Panc1 (cell line): ENCODE results near the gene APMAP. TPM values are rescaled to one million over a fixed set of nuclear protein-coding genes. Genes with fewer than 3 reads are reported as not detected.

Experiments used
- ATAC-seq: fragments of 200-7000 bp; cut with Tn5 transposase; 2 replicates; pipeline ENCODE4 v1.9.1; 2020; ENCODE audit warnings: mild to moderate bottlenecking, moderate library complexity
- BruUV-seq: library from RNA; stranded (reverse); fragments of 400-500 nt; replicated peaks from 2 replicates; lab custom pipeline; 2021; lab: Mats Ljungman, UMichigan
- CTCF ChIA-PET: fragments of 300-600 bp; sonication (Branson Sonifier 250); formaldehyde crosslinking; loops from one replicate; lab custom pipeline; 2022; ENCODE audit warnings: antibody characterized with exemption; lab: Charles Lee
- POLR2A ChIA-PET: fragments of 300-600 bp; sonication (Branson Sonifier 250); formaldehyde crosslinking; loops from one replicate; lab custom pipeline; 2022; ENCODE audit warnings: antibody characterized with exemption; lab: Charles Lee
- DNase-seq: peaks from one replicate; pipeline ENCODE4 v3.0.0-alpha.2; 2010; ENCODE audit warnings: low read depth, low spot score
- H3K27ac ChIP-seq: 2 replicates; pipeline ENCODE4 v1.5.1; 2011; ENCODE audit warnings: mild to moderate bottlenecking, low read length, inconsistent platforms
- H3K27me3 ChIP-seq: fragments of 200-500 bp; sonication (Bioruptor generic); 2 replicates; pipeline ENCODE4 v1.6.0; 2014; ENCODE audit warnings: low read length, inconsistent platforms; ENCODE audit not compliant: control insufficient read depth, insufficient read depth
- H3K36me3 ChIP-seq: fragments of 200-500 bp; sonication (Bioruptor generic); 2 replicates; pipeline ENCODE4 v1.5.1; 2014; ENCODE audit warnings: inconsistent platforms, mild to moderate bottlenecking, low read length, moderate library complexity; ENCODE audit not compliant: control insufficient read depth, insufficient read depth
- H3K4me1 ChIP-seq: 2 replicates; pipeline ENCODE4 v1.5.1; 2011; ENCODE audit warnings: inconsistent platforms, mild to moderate bottlenecking, low read length, moderate library complexity; ENCODE audit not compliant: control insufficient read depth, insufficient read depth
- H3K4me3 ChIP-seq, 2 experiments: 2 replicates each; pipeline ENCODE4 v1.5.1; 2011 to 2012; ENCODE audit warnings: low read depth in 2 of 2, low read length in 2 of 2, mild to moderate bottlenecking in 2 of 2, inconsistent platforms in 1 of 2, moderate library complexity in 1 of 2
- H3K9me3 ChIP-seq: fragments of 200-500 bp; sonication (Bioruptor generic); 2 replicates; pipeline ENCODE4 v1.5.1; 2014; ENCODE audit warnings: low read depth, mild to moderate bottlenecking, inconsistent platforms, low read length, moderate library complexity; ENCODE audit not compliant: control insufficient read depth, insufficient read depth
- CTCF ChIP-seq: fragments of 450-650 bp; IDR thresholded peaks from 2 replicates; pipeline ENCODE4 v1.5.1; 2017; ENCODE audit warnings: mild to moderate bottlenecking
- POLR2AphosphoS5 ChIP-seq: IDR thresholded peaks from 2 replicates; pipeline ENCODE4 v1.6.1; 2012; ENCODE audit warnings: mild to moderate bottlenecking, low read depth, low read length, moderate library complexity
- SIN3A ChIP-seq: IDR thresholded peaks from 2 replicates; pipeline ENCODE4 v1.6.1; 2012; ENCODE audit warnings: low read depth, mild to moderate bottlenecking, low read length, moderate library complexity, borderline replicate concordance; ENCODE audit not compliant: insufficient read depth
- TCF7L2 ChIP-seq: IDR thresholded peaks from 2 replicates; pipeline ENCODE4 v1.6.1; 2011; ENCODE audit warnings: mild to moderate bottlenecking, low read depth, low read length, inconsistent platforms
- in situ Hi-C: cut with HindIII; loops from 2 replicates; pipeline ENCODE4 v1.10.0; 2016; ENCODE audit warnings: low sequenced_read_pairs, low pct_unique_long_range_greater_than_20kb
- intact Hi-C: fragments of 100-400 bp; cut with micrococcal nuclease; formaldehyde crosslinking; loops from one replicate; pipeline ENCODE4 v1.10.0; 2022; ENCODE audit not compliant: unreplicated experiment
- total RNA-seq: library from RNA; stranded (reverse); gene quantifications from one replicate; pipeline ENCODE4 v1.2.1, GENCODE V29; 2021; ENCODE audit not compliant: unreplicated experiment
- TF ChIP-seq, protein P1 (sequence below), 2 experiments: IDR thresholded peaks; 2 replicates each; pipeline ENCODE4 v1.6.1; 2011 to 2012; ENCODE audit warnings: low read depth in 2 of 2, control low read depth in 1 of 2, low read length in 1 of 2, mild to moderate bottlenecking in 1 of 2, moderate library complexity in 1 of 2; ENCODE audit not compliant: insufficient read depth in 1 of 2

Gene APMAP
- total RNA-seq, 1 experiment from 2014 or later: 165 TPM

DNA sequence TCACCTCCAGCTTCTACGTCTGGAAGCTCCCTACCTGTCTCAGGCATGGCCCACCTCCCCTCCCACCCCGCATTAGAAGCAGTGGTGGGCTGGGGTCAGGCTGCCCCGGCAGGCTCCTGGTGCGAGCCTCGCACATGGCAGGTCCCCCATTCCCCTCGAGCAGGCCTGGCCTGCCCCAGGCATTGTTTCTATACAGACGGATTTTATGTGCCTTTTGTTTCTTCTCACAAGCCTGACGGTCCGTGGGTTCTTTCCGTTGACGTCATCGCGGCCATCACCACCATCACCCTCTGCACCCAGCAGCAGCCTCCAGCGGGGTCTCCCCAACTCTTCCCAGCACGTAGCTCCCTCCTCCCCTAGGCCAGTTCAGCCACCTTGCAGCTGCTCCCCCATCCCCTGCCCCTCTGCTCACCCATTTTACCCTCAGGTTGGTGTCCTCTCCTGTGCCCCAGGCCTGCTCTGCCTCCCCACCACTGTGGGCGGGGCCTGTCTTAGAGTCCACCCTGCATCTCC is 38.9 kb downstream of the APMAP start:
- H3K27ac ChIP-seq: no peak overlapping the region
- in situ Hi-C loops (no loop called here), intact Hi-C loops (no loop called here)
- ChIA-PET CTCF (no interaction called here), POLR2A (no interaction called here)
- H3K4me1 ChIP-seq: peaks cover 3% of the 10 kb centered on the region; the same call in 1 of the 2 replicates
- DNase-seq (no peak), ATAC-seq (no peak)
- TF ChIP-seq, protein P1, sequence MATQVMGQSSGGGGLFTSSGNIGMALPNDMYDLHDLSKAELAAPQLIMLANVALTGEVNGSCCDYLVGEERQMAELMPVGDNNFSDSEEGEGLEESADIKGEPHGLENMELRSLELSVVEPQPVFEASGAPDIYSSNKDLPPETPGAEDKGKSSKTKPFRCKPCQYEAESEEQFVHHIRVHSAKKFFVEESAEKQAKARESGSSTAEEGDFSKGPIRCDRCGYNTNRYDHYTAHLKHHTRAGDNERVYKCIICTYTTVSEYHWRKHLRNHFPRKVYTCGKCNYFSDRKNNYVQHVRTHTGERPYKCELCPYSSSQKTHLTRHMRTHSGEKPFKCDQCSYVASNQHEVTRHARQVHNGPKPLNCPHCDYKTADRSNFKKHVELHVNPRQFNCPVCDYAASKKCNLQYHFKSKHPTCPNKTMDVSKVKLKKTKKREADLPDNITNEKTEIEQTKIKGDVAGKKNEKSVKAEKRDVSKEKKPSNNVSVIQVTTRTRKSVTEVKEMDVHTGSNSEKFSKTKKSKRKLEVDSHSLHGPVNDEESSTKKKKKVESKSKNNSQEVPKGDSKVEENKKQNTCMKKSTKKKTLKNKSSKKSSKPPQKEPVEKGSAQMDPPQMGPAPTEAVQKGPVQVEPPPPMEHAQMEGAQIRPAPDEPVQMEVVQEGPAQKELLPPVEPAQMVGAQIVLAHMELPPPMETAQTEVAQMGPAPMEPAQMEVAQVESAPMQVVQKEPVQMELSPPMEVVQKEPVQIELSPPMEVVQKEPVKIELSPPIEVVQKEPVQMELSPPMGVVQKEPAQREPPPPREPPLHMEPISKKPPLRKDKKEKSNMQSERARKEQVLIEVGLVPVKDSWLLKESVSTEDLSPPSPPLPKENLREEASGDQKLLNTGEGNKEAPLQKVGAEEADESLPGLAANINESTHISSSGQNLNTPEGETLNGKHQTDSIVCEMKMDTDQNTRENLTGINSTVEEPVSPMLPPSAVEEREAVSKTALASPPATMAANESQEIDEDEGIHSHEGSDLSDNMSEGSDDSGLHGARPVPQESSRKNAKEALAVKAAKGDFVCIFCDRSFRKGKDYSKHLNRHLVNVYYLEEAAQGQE (IDR thresholded peaks at IDR 0.05; ENCODE audit: insufficient read depth in 1 of 2, low read depth in 2 of 2, low read length in 1 of 2): no peak
- TF ChIP-seq SIN3A (no peak), POLR2AphosphoS5 (no peak)
- H3K27me3 ChIP-seq: no peaks in the 10 kb centered on the region
- H3K36me3 ChIP-seq: no peaks in the 10 kb centered on the region
- no peak overlapping the region for H3K4me3 ChIP-seq
- no TSS peak for BruUV-seq
- H3K9me3 ChIP-seq: no peaks in the 10 kb centered on the region

GRCh38 chr20:24953209-24953575 is 39.4 kb downstream of the APMAP start:
- DNase-seq (no peak), ATAC-seq (no peak)
- H3K36me3 ChIP-seq: no peaks in the 10 kb centered on the region
- H3K4me3 ChIP-seq: no peak overlapping the region
- in situ Hi-C loops: no loop called here
- no peaks in the 10 kb centered on the region for H3K9me3 ChIP-seq
- TF ChIP-seq CTCF (no peak), TCF7L2 (no peak), POLR2AphosphoS5 (no peak), SIN3A (no peak)
- TF ChIP-seq, protein P1 (IDR thresholded peaks at IDR 0.05; ENCODE audit: insufficient read depth in 1 of 2, low read depth in 2 of 2, low read length in 1 of 2): no peak
- no peaks in the 10 kb centered on the region for H3K27me3 ChIP-seq
- no TSS peak for BruUV-seq
- no peak overlapping the region for H3K27ac ChIP-seq
- ChIA-PET CTCF (no interaction called here), POLR2A (no interaction called here)
- intact Hi-C loops: no loop called here
- peaks cover 3% of the 10 kb centered on the region; the same call in 1 of the 2 replicates for H3K4me1 ChIP-seq
